Parathyroid adenoma (tissue), 2 donors: ENCODE results near the gene MAN1B1.
A peak's percentile ranks its signal among the peaks of the same experiment; 100 is the strongest.

Experiments
- H2AFZ ChIP-seq: fragments of 300-600 bp; sonication (generic); one replicate; pipeline ENCODE4 v1.7.0; 2017; ENCODE audit warnings: antibody characterized with exemption, mild to moderate bottlenecking
- H3K27ac ChIP-seq: fragments of 300-600 bp; sonication (generic); one replicate; pipeline ENCODE4 v1.7.0; 2017
- H3K27me3 ChIP-seq: fragments of 300-600 bp; sonication (generic); one replicate; pipeline ENCODE4 v1.7.0; 2017; ENCODE audit warnings: low read length; ENCODE audit not compliant: control insufficient read depth, insufficient read depth
- H3K36me3 ChIP-seq: fragments of 300-600 bp; sonication (generic); one replicate; pipeline ENCODE4 v1.7.0; 2017; ENCODE audit warnings: low read length; ENCODE audit not compliant: control insufficient read depth, insufficient read depth
- H3K4me1 ChIP-seq: fragments of 300-600 bp; sonication (generic); one replicate; pipeline ENCODE4 v1.7.0; 2017; ENCODE audit warnings: control low read depth
- H3K4me2 ChIP-seq: fragments of 300-600 bp; sonication (generic); one replicate; pipeline ENCODE4 v1.7.0; 2017; ENCODE audit warnings: low read length
- H3K4me3 ChIP-seq: fragments of 300-600 bp; sonication (generic); one replicate; pipeline ENCODE4 v1.7.0; 2017; ENCODE audit warnings: low read depth, low read length
- H3K79me2 ChIP-seq: fragments of 300-600 bp; sonication (generic); one replicate; pipeline ENCODE4 v1.7.0; 2017; ENCODE audit warnings: control low read depth
- H3K9ac ChIP-seq: fragments of 300-600 bp; sonication (generic); one replicate; pipeline ENCODE4 v1.7.0; 2017; ENCODE audit warnings: mild to moderate bottlenecking
- H3K9me3 ChIP-seq: fragments of 300-600 bp; sonication (generic); one replicate; pipeline ENCODE4 v1.7.0; 2017; ENCODE audit warnings: low read length; ENCODE audit not compliant: control insufficient read depth
- CTCF ChIP-seq: fragments of 300-600 bp; sonication (generic); IDR thresholded peaks from one replicate; pipeline ENCODE4 v1.7.0; 2017; ENCODE audit warnings: antibody characterized with exemption, mild to moderate bottlenecking
- donor health status: primary hyperparathyroidism.

MAN1B1 gene

GRCh38 chr9:137077010-137077747 is 9.6 kb upstream of the MAN1B1 start, which contains the start of gene UAP1L1:
UAP1L1 (plus strand) TSS chr9:137077517; CDS start chr9:137077533, 16 bp downstream.
- peak within 1 kb of the TSS; percentile 51 for H3K27ac ChIP-seq
- TF ChIP-seq CTCF, result no peak

GRCh38 chr9:137077758-137078693 is 8.8 kb upstream of the MAN1B1 start:
- Histone ChIP-seq H3K9ac (peak overlapping the region; percentile 37), H3K36me3 (no peaks in the 10 kb centered on the region), H3K79me2 (no peaks in the 10 kb centered on the region), H3K9me3 (no peaks in the 10 kb centered on the region), H3K4me2 (peak overlapping the region; percentile 79), H2AFZ (no peak overlapping the region), H3K27me3 (no peaks in the 10 kb centered on the region), H3K27ac (no peak overlapping the region), H3K4me3 (peak overlapping the region; percentile 49), H3K4me1 (no peaks in the 10 kb centered on the region)
- TF ChIP-seq CTCF, result no peak

More at GRCh38 chr9:137077010-137077747, 9.6 kb upstream of the MAN1B1 start, which contains the start of gene UAP1L1:
- Histone ChIP-seq H3K4me3 (peak within 1 kb of the TSS; percentile 49), H3K27me3 (no peaks in the 10 kb centered on the region), H3K4me2 (peak within 1 kb of the TSS; percentile 79), H3K4me1 (no peaks in the 10 kb centered on the region), H2AFZ (peak within 1 kb of the TSS; percentile 93), H3K36me3 (no peaks in the 10 kb centered on the region), H3K9ac (peak within 1 kb of the TSS; percentile 37), H3K9me3 (no peaks in the 10 kb centered on the region), H3K79me2 (no peaks in the 10 kb centered on the region)

- Histone ChIP-seq H3K4me1 (no peaks in the 10 kb centered on the region), H3K4me2 (no peak overlapping the region), H3K27ac (no peak overlapping the region), H3K79me2 (no peaks in the 10 kb centered on the region), H2AFZ (no peak overlapping the region), H3K27me3 (no peaks in the 10 kb centered on the region), H3K4me3 (no peak overlapping the region), H3K9me3 (no peaks in the 10 kb centered on the region), H3K9ac (no peak overlapping the region), H3K36me3 (no peaks in the 10 kb centered on the region)
- no peak for TF ChIP-seq CTCF
These were observed 7.9 kb upstream of the MAN1B1 start for GRCh38 chr9:137078701-137079400.

- H3K27me3 ChIP-seq, result no peaks in the 10 kb centered on the region
- H3K36me3 ChIP-seq, result no peaks in the 10 kb centered on the region
- no peaks in the 10 kb centered on the region for H3K9me3 ChIP-seq
- no peak overlapping the region for H2AFZ ChIP-seq
- no peak overlapping the region for H3K4me3 ChIP-seq
- no peak overlapping the region for H3K27ac ChIP-seq
- TF ChIP-seq CTCF, result no peak
- no peak overlapping the region for H3K9ac ChIP-seq
- no peaks in the 10 kb centered on the region for H3K4me1 ChIP-seq
- H3K79me2 ChIP-seq, result no peaks in the 10 kb centered on the region
- no peak overlapping the region for H3K4me2 ChIP-seq
These were observed 7.4 kb upstream of the MAN1B1 start for GRCh38 chr9:137079401-137079787.
